Endothelial cell of umbilical vein (primary cell): ENCODE measurements around the gene FAM204A. TPM values are rescaled to one million over a fixed set of nuclear protein-coding genes. Genes with fewer than 3 reads are reported as not detected.

Experiments
- BruUV-seq: library from RNA; stranded (reverse); fragments of 400-500 nt; replicated peaks from 2 replicates; lab custom pipeline; 2021; lab: Mats Ljungman, UMichigan
- CTCF ChIA-PET: fragments of 300-600, 350-600 bp; sonication (Branson Sonifier 250); formaldehyde crosslinking; loops from one replicate; lab custom pipeline; 2021; ENCODE audit warnings: antibody characterized with exemption, inconsistent platforms; lab: Charles Lee
- POLR2A ChIA-PET: fragments of 300-600, 350-600 bp; sonication (Branson Sonifier 250); formaldehyde crosslinking; loops from one replicate; lab custom pipeline; 2021; ENCODE audit warnings: antibody characterized with exemption, inconsistent platforms; lab: Charles Lee
- DNase-seq: peaks from one replicate; pipeline ENCODE4 v3.0.0-alpha.2; 2011; ENCODE audit warnings: low read depth, low spot score
- FAIRE-seq: peaks from 2 replicates; lab custom pipeline; 2011; peaks lifted over from hg19 to GRCh38; lab: Jason Lieb, UNC
- H2AFZ ChIP-seq: 2 replicates; pipeline ENCODE4 v1.6.0; 2012; ENCODE audit warnings: low read depth, low read length, control low read depth, inconsistent platforms
- H3K27ac ChIP-seq: 2 replicates; pipeline ENCODE4 v1.5.1; 2011; ENCODE audit warnings: low read depth, mild to moderate bottlenecking, control low read depth, low read length, moderate library complexity; ENCODE audit not compliant: insufficient read depth
- H3K27me3 ChIP-seq, 2 experiments: 2 replicates each; pipeline versions ENCODE4 v1.6.0 to v1.6.1; 2011; ENCODE audit warnings: low read length in 2 of 2, mixed read lengths in 1 of 2; ENCODE audit not compliant: control insufficient read depth in 2 of 2, insufficient read depth in 2 of 2
- H3K36me3 ChIP-seq, 2 experiments: 2 replicates in 1 of 2; 3 replicates in 1 of 2; pipeline ENCODE4 v1.5.1; 2011; ENCODE audit warnings: low read length in 2 of 2, mild to moderate bottlenecking in 1 of 2, moderate library complexity in 1 of 2; ENCODE audit not compliant: control insufficient read depth in 2 of 2, insufficient read depth in 2 of 2; ENCODE audit errors: extremely low read depth in 1 of 2
- H3K4me1 ChIP-seq: 3 replicates; pipeline ENCODE4 v1.5.1; 2011; ENCODE audit warnings: mild to moderate bottlenecking, low read length; ENCODE audit not compliant: control insufficient read depth, insufficient read depth; ENCODE audit errors: extremely low read depth
- H3K4me2 ChIP-seq: 2 replicates; pipeline ENCODE4 v1.6.1; 2011; ENCODE audit warnings: low read length, control low read depth, mixed read lengths; ENCODE audit not compliant: insufficient read depth
- H3K4me3 ChIP-seq, 3 experiments: fragments of 200-600 bp in 1 of 3; sonication (generic), shearing (Covaris generic) in 1 of 3; replicated peaks in 1 of 3; 2 replicates each; pipeline ENCODE4 v1.5.1; 2011 to 2016; ENCODE audit warnings: control low read depth in 3 of 3, low read length in 3 of 3, mild to moderate bottlenecking in 2 of 3, inconsistent platforms in 1 of 3, low read depth in 1 of 3, moderate library complexity in 1 of 3; ENCODE audit not compliant: insufficient read depth in 1 of 3
- H3K79me2 ChIP-seq: 2 replicates; pipeline ENCODE4 v1.6.0; 2012; ENCODE audit warnings: low read length, inconsistent platforms; ENCODE audit not compliant: control insufficient read depth, insufficient read depth
- H3K9ac ChIP-seq: replicated peaks from 2 replicates; pipeline ENCODE3; 2011; ENCODE audit warnings: low read length, control low read depth; ENCODE audit not compliant: insufficient read depth; ENCODE audit errors: extremely low read depth
- H3K9me1 ChIP-seq: replicated peaks from 3 replicates; pipeline ENCODE4 v1.6.0; 2011; ENCODE audit warnings: mild to moderate bottlenecking, low read length; ENCODE audit not compliant: control insufficient read depth, insufficient read depth; ENCODE audit errors: extremely low read depth
- H3K9me3 ChIP-seq: replicated peaks from 2 replicates; pipeline ENCODE4 v1.5.1; 2012; ENCODE audit warnings: low read length, inconsistent platforms; ENCODE audit not compliant: control insufficient read depth, insufficient read depth
- H4K20me1 ChIP-seq: replicated peaks from 2 replicates; pipeline ENCODE3; 2011; ENCODE audit warnings: mild to moderate bottlenecking, low read length; ENCODE audit not compliant: control insufficient read depth, insufficient read depth; ENCODE audit errors: extremely low read depth
- EZH2 ChIP-seq: IDR thresholded peaks from 2 replicates; pipeline ENCODE4 v1.6.1; 2012; ENCODE audit warnings: borderline replicate concordance, low read depth, mild to moderate bottlenecking, moderate library complexity, low read length, inconsistent platforms; ENCODE audit not compliant: severe bottlenecking
- FOS ChIP-seq: IDR thresholded peaks from 2 replicates; pipeline ENCODE4 v1.6.1; 2011; ENCODE audit warnings: mild to moderate bottlenecking, low read length, moderate library complexity, borderline replicate concordance; ENCODE audit not compliant: insufficient read depth
- MAX ChIP-seq: IDR thresholded peaks from 2 replicates; pipeline ENCODE4 v1.6.1; 2011; ENCODE audit not compliant: insufficient read depth, insufficient read length
- MYC ChIP-seq: IDR thresholded peaks from one replicate; pipeline ENCODE4 v1.6.1; 2011; ENCODE audit warnings: mild to moderate bottlenecking, low read depth, low read length
- POLR2A ChIP-seq: IDR thresholded peaks from 2 replicates; pipeline ENCODE4 v1.6.1; 2012; ENCODE audit warnings: low read depth, mild to moderate bottlenecking, control low read depth, low read length
- dilution Hi-C: fragments of 300-500 bp; cut with MboI; formaldehyde crosslinking; loops from one replicate; pipeline ENCODE4 v1.15.0; 2019; ENCODE audit warnings: low sequenced_read_pairs; ENCODE audit not compliant: extremely low pct_ligation_motif_present
- intact Hi-C: fragments of 100-400 bp; cut with micrococcal nuclease; formaldehyde crosslinking; loops from one replicate; pipeline ENCODE4 v1.10.0; 2022
- polyA plus RNA-seq, 4 experiments: library from polyadenylated mRNA; depleted of rRNA in 3 of 4; stranded (reverse) in 3 of 4; unstranded in 1 of 4; fragments of >200 nt; gene quantifications; 2 replicates each; pipeline versions ENCODE4 v1.2.1 to v1.2.3, GENCODE V29; 2011 to 2012; ENCODE audit warnings: missing spikeins in 1 of 4
- total RNA-seq: library from RNA; stranded (reverse); gene quantifications from 2 replicates; pipeline ENCODE4 v1.2.3, GENCODE V29; 2021

The FAM204A gene
- total and polyA plus RNA-seq, 2 donors (not counting 3 experiments of a cell fraction or from before 2014, with no cell fraction given) = 11.1 to 73.7 TPM

GRCh38 chr10:118300320-118300719, 41.8 kb downstream of the FAM204A start:
- peaks cover 0 to 4% of the 10 kb centered on the region in 2 experiments for H3K36me3 ChIP-seq
- ChIA-PET CTCF (interaction anchor here (1.2 kb wide), 1 partner anchor 10 kb away, joined by 3 read pairs; no protein-coding TSS in a partner anchor), POLR2A (no interaction called here)
- no peaks in the 10 kb centered on the region for H3K4me1 ChIP-seq
- H3K9me1 ChIP-seq = no peaks in the 10 kb centered on the region
- H3K4me3 ChIP-seq = no peak overlapping the region
- H3K79me2 ChIP-seq = no peaks in the 10 kb centered on the region
- H3K9me3 ChIP-seq = no peaks in the 10 kb centered on the region
- no peak overlapping the region for H3K4me2 ChIP-seq
- dilution Hi-C loops (no loop called here), intact Hi-C loops (no loop called here)
- FAIRE-seq = no peak
- no peak overlapping the region for H3K9ac ChIP-seq
- TF ChIP-seq EZH2 (no peak), POLR2A (no peak), FOS (no peak)
- no TSS peak for BruUV-seq
- H3K27ac ChIP-seq = no peak overlapping the region
- no peaks in the 10 kb centered on the region for H4K20me1 ChIP-seq
- no peak overlapping the region for H2AFZ ChIP-seq
- peaks cover 0 to 2% of the 10 kb centered on the region in 2 experiments for H3K27me3 ChIP-seq
- DNase-seq = no peak

- dilution Hi-C loops (no loop called here), intact Hi-C loops (no loop called here)
- no peak for FAIRE-seq
- Histone ChIP-seq H3K9me1 (no peaks in the 10 kb centered on the region), H3K9ac (no peak overlapping the region), H3K79me2 (no peaks in the 10 kb centered on the region), H3K36me3 (no peaks in the 10 kb centered on the region), H3K27ac (no peak overlapping the region), H3K4me2 (no peak overlapping the region), H4K20me1 (no peaks in the 10 kb centered on the region), H3K4me1 (no peaks in the 10 kb centered on the region), H3K4me3 (no peak overlapping the region), H3K9me3 (no peaks in the 10 kb centered on the region), H2AFZ (no peak overlapping the region), H3K27me3 (peaks cover 0 to 2% of the 10 kb centered on the region in 2 experiments)
- DNase-seq = no peak
- no TSS peak for BruUV-seq
- POLR2A ChIA-PET = no interaction called here
- TF ChIP-seq MYC (no peak), MAX (no peak), EZH2 (no peak)
- CTCF ChIA-PET = interaction anchor here (0.8 to 0.9 kb wide), 2 partner anchors 9 to 125 kb away, joined by 3 to 5 read pairs; no protein-coding TSS in a partner anchor
Observed at GRCh38 chr10:118298787-118299186, 43.3 kb downstream of the FAM204A start.
